Right atrium auricular region (tissue), 2 donors: ENCODE data around the gene PDE11A. TPM values are rescaled to one million over a fixed set of nuclear protein-coding genes. Genes with fewer than 3 reads are reported as not detected.

Experiments used
- DNase-seq: peaks from one replicate; pipeline ENCODE4 v3.0.0-alpha.2; 2019; ENCODE audit warnings: low spot score
- H3K27ac ChIP-seq, 2 donors: fragments of 200-600 bp; sonication (generic); 1 replicate in 1 of 2; 2 replicates in 1 of 2; pipeline ENCODE4 v1.5.1; 2016 to 2019
- H3K27me3 ChIP-seq, 2 donors: fragments of 200-600 bp; sonication (generic); one replicate each; pipeline versions ENCODE4 v1.5.1 to v1.6.0; 2017 to 2019
- H3K36me3 ChIP-seq: fragments of 200-600 bp; sonication (generic); one replicate; pipeline ENCODE4 v1.5.1; 2016
- H3K4me1 ChIP-seq, 2 donors: fragments of 200-600 bp; sonication (generic); one replicate each; pipeline versions ENCODE4 v1.5.1 to v1.6.0; 2017 to 2019
- H3K4me3 ChIP-seq, 2 donors: fragments of 200-600 bp; sonication (generic); 1 replicate in 1 of 2; 2 replicates in 1 of 2; pipeline ENCODE4 v1.5.1; 2017 to 2019; ENCODE audit warnings: mild to moderate bottlenecking in 1 of 2, moderate library complexity in 1 of 2
- H3K9me3 ChIP-seq, 2 donors: fragments of 200-600 bp; sonication (generic); one replicate each; pipeline ENCODE4 v1.5.1; 2019
- total RNA-seq, 2 donors: library from RNA; depleted of rRNA; stranded (reverse); fragments of >200 nt; gene quantifications; one replicate each; pipeline ENCODE4 v1.1.0, GENCODE V29; 2016
- TF ChIP-seq, protein P1 (sequence below), 2 donors: fragments of 200-600 bp; sonication (generic); IDR thresholded peaks; one replicate each; pipeline ENCODE4 v1.5.1; 2019; ENCODE audit warnings: antibody characterized with exemption in 2 of 2

The PDE11A gene
- total RNA-seq, 2 donors from 2014 or later: 1.2 TPM; not detected in 1

DNA sequence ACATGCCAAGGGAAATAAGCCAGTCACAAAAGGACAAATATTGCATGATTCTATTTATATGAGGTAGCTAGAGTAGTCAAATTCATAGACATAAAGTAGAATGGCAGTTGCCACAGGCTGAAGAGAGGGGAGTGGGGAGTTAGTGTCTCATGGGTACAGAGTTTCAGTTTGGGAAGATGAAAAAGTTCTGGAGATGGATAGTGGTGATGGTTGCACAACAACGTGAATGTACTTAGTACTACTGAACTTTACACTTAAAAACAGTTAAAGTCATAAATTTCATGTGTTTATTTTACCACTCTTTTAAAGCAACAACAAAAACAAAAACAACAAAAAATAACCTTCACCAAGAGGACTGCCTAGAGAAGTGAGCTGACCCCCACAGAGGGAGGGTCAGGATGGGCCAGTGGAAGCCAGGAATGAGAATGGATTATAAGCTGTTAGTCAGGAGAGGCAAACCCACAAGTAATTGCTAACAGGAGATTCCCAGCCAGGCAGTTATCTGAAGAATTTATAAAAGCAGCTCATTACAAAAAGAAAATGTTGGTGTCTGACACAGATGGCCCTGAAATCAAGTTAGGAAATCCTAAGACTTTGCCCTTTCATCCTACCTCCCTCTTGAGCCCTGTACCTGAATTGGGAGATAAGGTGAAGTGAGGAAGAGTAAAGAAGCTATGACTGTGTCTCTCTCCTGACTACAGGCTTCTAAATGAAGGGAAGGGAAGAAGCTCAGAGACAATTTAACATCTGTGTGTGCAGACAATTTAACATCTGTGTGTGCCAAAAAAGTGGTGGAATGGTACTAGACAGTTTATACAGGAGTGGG, 263.4 kb downstream of the PDE11A start:
- TF ChIP-seq, protein P1, sequence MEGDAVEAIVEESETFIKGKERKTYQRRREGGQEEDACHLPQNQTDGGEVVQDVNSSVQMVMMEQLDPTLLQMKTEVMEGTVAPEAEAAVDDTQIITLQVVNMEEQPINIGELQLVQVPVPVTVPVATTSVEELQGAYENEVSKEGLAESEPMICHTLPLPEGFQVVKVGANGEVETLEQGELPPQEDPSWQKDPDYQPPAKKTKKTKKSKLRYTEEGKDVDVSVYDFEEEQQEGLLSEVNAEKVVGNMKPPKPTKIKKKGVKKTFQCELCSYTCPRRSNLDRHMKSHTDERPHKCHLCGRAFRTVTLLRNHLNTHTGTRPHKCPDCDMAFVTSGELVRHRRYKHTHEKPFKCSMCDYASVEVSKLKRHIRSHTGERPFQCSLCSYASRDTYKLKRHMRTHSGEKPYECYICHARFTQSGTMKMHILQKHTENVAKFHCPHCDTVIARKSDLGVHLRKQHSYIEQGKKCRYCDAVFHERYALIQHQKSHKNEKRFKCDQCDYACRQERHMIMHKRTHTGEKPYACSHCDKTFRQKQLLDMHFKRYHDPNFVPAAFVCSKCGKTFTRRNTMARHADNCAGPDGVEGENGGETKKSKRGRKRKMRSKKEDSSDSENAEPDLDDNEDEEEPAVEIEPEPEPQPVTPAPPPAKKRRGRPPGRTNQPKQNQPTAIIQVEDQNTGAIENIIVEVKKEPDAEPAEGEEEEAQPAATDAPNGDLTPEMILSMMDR (IDR thresholded peaks at IDR 0.05): no peak
- Histone ChIP-seq H3K4me3 (no peak overlapping the region), H3K9me3 (peaks cover 0 to 11% of the 10 kb centered on the region in 2 donors), H3K4me1 (no peaks in the 10 kb centered on the region), H3K27ac (no peak overlapping the region), H3K36me3 (no peaks in the 10 kb centered on the region), H3K27me3 (no peaks in the 10 kb centered on the region)
- no peak for DNase-seq

DNA sequence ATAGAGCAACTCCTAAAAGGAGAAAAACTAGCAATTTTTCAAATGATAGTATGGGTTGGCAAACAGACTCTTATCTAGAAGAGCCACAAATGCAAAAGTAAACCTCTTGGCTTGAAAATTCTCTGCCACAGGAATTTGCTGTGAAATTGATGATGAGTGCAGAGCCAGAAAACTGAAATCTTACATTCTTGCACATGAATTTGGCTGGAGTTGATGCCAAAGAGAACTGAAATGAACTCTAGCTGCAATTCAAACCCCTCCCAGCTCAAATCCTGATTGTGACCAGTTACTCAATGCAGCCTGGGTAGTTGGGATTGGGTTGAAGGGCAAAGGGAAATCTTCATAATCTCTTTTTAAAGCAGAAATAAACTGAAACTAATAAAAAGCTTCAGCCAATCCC, 266.6 kb downstream of the PDE11A start:
- Histone ChIP-seq H3K36me3 (no peaks in the 10 kb centered on the region), H3K9me3 (peaks cover 0 to 11% of the 10 kb centered on the region in 2 donors), H3K27me3 (no peaks in the 10 kb centered on the region), H3K4me3 (no peak overlapping the region), H3K4me1 (no peaks in the 10 kb centered on the region), H3K27ac (no peak overlapping the region)
- TF ChIP-seq, protein P1 (IDR thresholded peaks at IDR 0.05): no peak
- no peak for DNase-seq

DNA sequence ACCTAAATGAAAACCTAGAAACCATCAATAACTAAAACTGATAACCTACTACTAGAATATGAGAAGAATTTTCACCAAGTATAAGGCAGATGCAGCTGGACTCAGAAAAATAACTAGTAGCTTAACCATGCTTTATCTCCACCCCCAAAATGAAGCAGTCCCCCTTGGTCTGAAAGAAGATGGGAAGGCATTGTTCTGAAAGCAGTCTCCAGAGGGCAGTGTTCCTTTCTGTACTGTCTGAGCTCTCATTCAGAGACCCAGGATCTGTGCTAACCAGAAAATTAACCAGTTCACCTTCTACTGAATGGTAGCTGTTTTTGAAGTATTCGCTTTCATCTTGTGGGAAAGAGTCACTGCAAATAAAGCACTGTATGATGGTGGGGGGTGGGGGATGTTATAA, 273.0 kb downstream of the PDE11A start:
- DNase-seq: no peak
- Histone ChIP-seq H3K27ac (no peak overlapping the region), H3K9me3 (no peaks in the 10 kb centered on the region), H3K4me1 (no peaks in the 10 kb centered on the region), H3K36me3 (no peaks in the 10 kb centered on the region), H3K4me3 (no peak overlapping the region), H3K27me3 (no peaks in the 10 kb centered on the region)
- TF ChIP-seq, protein P1 (IDR thresholded peaks at IDR 0.05): peak; percentile 35 to 60

DNA sequence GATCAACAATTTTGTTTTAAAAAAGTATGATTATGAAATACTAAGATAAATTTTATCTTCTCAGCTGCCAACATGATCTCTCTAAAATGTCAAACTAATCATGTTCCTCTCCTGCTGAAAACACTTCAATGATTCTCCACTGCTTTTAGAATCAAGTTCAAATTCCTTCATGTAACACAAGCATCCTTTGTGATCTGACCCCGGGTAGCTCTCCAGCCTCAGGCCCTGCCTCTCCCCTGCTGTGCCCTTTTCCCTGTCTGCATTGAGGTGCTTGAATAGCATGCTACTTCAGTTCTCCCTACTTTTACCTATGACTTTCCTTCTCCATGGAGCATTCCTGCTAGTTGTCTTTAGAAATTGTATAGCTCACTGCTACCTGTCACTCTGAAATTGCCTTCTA, 274.8 kb downstream of the PDE11A start:
- DNase-seq: no peak
- no peak overlapping the region for H3K27ac ChIP-seq
- TF ChIP-seq, protein P1 (IDR thresholded peaks at IDR 0.05): no peak
- H3K4me3 ChIP-seq: no peak overlapping the region
- no peaks in the 10 kb centered on the region for H3K27me3 ChIP-seq
- H3K4me1 ChIP-seq: no peaks in the 10 kb centered on the region
- no peaks in the 10 kb centered on the region for H3K9me3 ChIP-seq
- H3K36me3 ChIP-seq: no peaks in the 10 kb centered on the region

DNA sequence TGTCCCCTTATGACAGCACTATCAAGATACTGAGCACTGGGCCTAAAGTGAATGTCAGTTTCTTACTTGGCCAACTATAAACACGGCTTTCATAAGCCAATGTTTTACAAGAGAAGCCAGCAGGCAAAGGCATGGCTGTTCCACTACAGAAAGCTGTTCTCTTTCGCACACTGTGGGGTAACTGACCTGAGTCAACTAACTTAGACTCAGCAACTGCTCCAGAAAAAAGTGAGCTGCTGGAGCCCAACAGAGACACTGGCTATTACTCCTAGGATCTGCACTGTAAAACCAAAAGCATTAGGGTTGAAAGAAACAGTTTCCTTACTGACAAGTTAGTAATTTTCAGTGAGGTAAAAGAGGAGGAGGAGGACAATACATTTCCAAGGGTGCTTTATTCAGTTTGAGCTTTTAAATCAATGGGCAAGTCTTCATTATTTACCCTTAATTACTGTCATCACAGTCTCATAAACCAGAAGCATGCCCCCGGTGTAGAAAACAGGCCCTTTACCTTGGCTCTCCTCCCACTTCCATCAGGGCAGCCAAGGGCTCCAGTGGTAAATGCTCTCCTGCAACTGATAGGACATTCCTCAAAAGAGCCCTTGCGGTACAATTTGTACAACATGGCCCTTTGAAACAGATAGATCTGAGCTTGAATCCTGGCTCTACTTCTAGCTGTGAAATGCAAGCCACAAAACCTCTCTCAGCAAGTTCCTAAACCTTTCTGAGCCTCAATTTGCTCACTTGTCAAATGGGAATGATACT, 275.7 kb downstream of the PDE11A start:
- H3K27ac ChIP-seq: peak overlapping the region in 1 of 2 donors; percentile 16
- no peaks in the 10 kb centered on the region for H3K36me3 ChIP-seq
- no peaks in the 10 kb centered on the region for H3K9me3 ChIP-seq
- DNase-seq: no peak
- no peak overlapping the region for H3K4me3 ChIP-seq
- TF ChIP-seq, protein P1 (IDR thresholded peaks at IDR 0.05): no peak
- H3K27me3 ChIP-seq: no peaks in the 10 kb centered on the region
- no peaks in the 10 kb centered on the region for H3K4me1 ChIP-seq
